IPS-NIHi7 (cell line): ENCODE results near the gene CS.
A peak's percentile ranks its signal among the peaks of the same experiment; 100 is the strongest.
"Not testable (repeated sequence)": the region's sequence is repeated elsewhere in the genome, so short reads cannot be mapped to it uniquely, and the experiment has no call there.

ENCODE experiments used
- DNase-seq: peaks from one replicate; pipeline ENCODE4 v3.0.0; 2012; ENCODE audit warnings: mixed read lengths; ENCODE audit errors: extremely low spot score

Gene CS

DNA sequence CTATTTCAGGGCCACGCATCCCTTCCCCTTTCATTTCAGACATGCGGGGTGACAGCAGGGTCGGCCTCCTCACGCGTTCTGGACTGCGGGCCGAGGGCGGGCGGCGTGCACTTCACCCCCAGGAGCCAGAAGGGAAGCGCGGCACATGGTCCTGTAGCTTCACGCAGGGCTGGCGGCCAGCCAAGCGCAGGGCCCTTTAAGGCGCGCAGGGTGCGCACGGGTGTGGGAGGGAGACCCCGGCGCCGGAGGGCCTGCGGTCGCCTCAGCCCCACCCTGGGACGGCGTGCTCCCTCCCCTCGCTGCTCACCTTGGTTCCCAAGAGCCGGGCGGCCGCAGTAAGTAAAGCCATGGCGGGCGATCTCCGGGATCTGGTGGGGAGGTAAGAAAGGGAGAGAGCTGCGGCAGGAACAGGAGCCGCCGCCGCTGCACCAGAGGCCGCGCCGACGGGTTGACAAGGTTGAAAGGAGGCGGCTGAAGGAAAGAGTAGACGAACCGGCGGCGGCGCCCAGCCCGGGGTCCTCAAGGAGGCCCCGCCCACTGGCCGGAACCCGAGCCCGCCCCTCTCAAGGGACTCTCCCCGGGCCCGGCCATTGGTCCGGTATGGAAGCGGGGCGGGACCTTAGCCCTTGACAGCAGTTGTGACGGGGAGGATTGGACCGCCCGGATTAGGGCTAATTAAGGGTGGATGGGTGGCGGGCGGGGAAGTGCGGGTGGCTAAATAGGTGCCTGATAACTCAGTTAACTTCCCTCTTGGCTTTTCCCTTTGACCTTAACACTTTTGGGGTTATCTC, at the start of gene CS:
Gene CS (minus strand): TSS at position 478 of the 791 bp plus-strand sequence. CDS start 129 bp downstream, at position 349.
- DNase-seq: peak; percentile 98

DNA sequence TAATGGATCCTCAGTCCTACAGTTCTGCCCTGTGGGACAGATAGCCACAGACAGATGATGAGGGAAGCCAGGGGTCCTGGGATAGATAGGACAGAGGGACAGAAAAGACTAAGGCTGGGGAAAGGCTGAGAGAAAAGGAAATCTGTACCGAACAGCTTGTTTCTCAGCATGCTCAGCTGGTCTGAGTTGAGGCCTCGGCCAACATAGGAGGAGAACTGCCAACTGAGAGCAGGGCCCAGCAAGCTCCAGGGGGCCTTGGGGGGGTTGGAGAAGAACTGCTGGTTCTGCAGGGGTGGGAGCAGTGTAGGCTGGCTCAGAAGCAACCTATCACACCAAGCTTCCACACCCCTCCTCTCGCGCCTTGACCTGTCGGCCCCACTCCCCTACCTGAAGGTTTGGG, 48.6 kb upstream of the CS start:
- DNase-seq: no peak

DNA sequence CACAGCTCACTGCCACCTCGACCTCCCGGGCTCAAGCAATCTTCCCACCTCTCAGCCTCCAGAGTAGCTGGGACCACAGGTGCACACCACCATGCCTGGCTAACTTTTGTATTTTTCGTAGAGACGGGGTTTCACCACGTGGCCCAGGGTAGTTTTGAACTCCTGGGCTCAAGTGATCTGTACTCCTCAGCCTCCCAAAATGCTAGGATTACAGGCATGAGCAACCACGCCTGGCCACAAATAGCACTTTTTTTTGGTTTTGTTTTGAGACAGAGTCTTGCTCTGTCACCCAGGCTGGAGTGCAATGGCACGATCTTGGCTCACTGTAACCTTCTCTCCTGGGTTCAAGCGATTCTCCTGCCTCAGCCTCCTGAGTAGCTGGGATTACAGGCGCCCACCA, 47.1 kb upstream of the CS start:
- not testable (repeated sequence) for DNase-seq

DNA sequence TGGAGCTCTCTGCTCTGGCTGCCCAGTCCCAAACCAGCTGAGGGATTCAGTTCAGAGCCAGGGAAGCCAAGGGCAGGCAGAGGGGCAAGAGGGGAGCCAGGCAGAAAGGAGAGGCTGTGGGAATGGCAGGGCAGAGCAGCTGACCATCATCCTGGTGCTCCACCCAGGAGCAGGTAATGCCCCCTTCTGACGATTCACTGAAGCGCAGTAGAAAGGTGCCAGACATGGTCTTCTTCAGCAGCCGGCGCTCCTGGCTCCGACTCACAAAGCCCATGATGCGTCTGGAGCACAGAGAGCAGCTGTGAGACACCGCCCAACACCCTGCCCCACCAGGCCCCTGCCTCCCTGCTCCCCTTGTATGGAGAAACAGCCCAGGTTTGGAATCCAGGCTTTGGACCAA, 46.5 kb upstream of the CS start:
- DNase-seq: peak; percentile 31

DNA sequence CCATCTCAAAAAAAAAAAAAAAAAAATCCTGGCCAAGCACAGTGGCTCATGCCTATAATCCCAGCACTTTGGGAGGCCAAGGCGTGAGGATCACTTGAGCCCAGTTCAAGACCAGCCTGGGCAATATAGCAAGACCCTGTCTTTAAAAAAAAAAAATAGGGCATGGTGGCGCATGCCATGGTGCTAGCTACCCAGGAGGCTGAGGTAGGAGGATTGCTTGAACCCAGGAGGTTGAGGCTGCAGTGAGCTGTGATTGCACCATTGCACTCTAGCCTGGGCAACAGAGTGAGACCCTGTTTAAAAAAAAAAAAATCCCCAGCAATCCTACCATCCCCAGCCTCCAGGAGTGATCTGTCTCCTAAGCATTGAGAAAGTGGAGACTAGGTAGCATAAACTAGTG, 42.2 kb upstream of the CS start:
- not testable (repeated sequence) for DNase-seq

DNA sequence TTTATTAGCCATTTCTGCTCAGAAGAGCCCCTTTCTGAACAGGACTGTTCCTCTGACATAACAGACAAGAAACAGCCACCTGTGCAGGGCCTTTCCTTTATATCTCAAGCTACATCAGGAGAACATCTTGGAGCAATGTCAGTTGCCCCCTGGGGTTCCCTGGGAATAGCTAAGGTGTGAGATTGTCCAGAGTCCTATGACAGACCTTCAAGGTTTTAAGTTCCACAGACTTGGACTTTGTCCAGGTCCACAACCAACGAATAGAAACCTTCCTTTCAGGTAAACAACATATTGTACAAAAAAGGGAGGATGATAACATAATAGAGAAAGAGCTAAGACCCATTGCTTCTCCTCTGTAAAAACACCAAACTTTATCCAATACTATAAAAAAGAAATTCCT, 41.5 kb upstream of the CS start:
- no peak for DNase-seq

DNA sequence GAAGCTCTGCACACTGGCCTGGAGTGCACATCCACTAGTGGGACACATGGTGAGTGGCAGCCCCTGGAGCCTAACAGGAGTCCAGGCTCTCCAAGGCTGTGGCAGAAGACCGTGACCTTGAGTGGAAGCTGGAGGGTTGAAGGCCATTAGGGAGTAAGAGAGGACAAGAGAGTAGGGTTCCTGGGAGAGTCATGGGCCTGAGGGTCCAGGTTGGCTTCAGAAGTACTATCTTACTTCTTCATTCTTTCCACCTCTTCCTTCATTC, 39.0 kb upstream of the CS start:
- no peak for DNase-seq

DNA sequence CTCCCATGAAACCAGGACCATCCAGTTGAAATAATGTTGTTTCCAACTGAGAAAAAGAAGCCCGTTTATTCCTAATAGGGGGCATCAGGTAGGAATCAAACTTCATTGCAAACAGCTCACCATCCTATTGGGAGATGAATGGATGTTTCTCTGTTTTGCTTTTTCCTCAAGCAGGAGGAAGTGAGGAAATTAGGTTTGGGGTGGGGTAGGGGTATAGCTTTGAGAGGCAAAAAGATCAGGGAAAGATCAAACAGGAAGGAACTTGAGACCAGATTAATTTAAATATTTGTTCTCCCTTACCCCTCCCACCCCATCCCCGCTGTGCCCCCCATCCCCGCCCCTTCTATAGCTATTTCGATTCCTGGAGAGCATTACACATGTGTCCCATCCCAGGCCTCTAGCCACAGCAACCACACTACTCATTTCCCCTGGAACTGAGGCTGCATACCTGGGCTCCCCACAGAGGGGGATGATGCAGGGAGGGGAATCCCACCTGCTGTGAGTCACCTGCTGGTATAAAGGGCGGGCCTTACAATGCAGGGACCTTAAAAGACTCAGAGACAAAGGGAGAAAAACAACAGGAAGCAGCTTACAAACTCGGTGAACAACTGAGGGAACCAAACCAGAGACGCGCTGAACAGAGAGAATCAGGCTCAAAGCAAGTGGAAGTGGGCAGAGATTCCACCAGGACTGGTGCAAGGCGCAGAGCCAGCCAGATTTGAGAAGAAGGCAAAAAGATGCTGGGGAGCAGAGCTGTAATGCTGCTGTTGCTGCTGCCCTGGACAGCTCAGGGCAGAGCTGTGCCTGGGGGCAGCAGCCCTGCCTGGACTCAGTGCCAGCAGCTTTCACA, 38.4 kb upstream of the CS start, which contains the start of gene IL23A:
Gene IL23A (plus strand): TSS at position 577 of the 850 bp plus-strand sequence. CDS start 161 bp downstream, at position 738.
- peak; percentile 60 for DNase-seq

DNA sequence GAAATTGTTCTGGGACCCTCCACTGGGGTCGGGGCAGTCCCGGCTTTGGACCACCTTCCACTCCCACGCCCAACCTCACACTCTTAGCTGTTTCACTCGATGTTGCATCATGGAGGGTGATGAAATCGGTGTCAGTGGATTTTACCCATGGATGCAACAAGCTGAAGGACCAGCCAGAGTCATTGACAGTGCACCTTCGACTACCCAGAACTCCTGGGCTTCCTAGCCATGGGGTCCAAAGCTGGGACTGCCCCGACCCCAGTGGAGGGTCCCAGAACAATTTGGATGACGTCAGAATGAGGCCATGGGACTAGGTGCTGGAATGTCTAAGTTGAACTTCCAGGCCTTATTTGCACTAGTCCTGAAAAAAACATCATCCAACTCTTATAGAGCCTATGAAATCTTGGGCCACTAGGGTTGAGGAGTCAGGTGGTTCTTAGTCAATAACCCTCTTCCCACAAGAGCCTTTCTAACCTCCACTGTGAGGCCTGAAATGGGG, 37.7 kb upstream of the CS start:
- DNase-seq: no peak

DNA sequence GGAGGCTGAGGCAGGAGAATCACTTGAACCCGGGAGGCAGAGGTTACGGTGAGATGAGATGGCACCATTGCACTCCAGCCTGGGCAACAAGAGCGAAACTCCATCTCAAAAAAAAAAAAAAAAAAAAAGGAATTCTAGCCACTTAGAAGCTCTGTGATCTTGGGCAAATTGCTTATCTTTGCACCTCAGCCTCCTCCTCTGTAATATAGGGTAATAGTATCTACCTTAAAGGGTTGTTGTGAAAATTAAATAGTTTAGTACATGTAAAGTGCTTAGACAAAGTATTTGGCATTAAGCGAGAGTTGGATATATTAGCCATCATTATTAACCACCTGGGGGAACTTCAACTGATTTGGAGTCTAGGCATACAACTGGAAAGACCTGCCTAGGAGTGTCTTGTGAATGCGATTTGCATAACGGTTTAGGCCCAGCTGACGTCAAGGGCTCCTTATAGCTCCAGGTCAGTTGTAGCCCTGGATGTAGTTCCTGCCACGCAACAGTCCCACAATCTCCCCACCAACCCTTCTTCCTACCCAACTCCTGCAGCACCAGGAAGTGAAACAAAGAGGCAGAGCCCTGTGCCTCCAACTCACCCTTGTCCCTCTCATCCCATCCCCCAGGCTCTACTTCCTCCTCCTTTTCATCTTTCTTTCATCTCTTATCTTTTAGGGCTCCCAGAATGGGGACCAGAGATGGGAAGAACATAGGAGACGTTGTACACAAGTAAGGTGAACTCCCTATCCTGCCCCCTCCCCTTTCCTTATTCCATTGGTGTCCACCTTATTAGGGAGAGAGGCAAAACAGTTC, 36.4 kb upstream of the CS start:
- DNase-seq: no peak

DNA sequence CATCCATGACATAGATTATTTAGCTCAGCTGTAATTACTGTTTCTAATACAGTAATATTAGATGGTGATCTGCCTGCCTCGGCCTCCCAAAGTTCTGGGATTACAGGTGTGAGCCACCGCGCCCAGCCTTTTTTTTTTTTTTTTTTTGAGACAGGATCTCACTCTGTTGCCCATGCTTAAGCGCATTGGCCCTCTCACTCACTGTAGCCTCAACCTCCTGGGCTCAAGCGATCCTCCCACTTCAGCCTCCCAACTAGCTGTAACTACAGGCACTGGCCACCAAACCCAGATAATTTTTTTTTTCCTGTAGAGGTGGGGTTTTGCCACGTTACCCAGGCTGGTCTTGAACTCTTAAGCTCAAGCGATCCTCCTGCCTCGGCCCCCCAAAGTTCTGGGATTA, 35.4 kb upstream of the CS start:
- not testable (repeated sequence) for DNase-seq

DNA sequence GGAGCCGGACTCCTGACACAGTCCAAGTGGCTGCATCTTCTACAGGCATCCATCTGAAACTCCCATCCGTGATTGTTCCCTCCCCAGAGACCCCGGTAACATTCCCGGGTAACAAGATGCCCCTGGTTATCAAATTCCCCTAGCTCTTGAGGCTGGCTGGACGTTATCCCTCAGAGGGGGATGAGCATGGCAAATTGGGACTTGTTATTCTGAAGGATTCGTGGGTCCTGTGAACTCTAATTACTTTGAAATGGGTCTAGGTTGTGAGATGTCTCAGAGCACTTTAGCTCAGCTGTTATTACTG, 34.3 kb upstream of the CS start:
- no peak for DNase-seq

DNA sequence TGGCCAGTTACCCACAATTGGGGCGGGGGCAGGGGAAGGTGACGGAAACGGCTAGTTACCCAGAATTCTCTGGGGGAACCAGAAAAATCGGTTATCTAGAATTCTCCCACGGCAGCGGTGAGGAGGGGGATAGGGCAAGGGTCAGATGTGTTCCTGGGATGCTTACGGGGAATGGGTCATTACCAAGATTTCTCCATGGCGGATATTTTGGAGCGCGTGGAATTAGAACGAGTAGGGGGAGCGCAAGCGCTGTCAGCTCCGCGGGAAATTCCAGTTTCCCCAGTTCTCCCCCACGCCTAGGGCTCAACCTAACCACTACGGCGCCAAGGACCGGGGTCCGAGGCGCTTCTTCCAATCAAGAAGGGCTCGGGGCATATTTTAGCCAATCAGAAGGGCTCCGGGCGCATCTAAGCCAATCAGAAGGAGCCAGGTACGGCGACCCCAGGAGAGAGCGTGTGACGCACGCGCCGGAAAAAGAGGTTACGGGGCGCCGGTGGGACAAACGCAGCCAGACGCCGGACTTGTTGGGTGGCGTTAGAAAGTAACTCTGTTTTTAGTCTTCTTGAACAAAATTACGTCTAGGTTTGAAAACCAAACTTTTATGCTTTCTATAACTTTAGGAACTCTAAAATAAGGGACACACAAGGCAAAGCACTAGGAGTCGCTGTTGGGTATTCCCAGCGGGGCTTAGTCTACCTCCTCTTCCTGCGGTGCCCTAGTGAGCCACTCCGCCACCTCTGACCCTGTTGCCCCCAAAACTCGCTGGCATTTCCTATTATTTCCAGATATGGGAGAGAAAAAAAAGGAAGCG, 33.8 kb upstream of the CS start, which contains the start of gene PAN2:
Gene PAN2 (minus strand): TSS at position 322 of the 811 bp plus-strand sequence. CDS start 906 bp downstream, outside the sequence.
- peak; percentile 100 for DNase-seq

DNA sequence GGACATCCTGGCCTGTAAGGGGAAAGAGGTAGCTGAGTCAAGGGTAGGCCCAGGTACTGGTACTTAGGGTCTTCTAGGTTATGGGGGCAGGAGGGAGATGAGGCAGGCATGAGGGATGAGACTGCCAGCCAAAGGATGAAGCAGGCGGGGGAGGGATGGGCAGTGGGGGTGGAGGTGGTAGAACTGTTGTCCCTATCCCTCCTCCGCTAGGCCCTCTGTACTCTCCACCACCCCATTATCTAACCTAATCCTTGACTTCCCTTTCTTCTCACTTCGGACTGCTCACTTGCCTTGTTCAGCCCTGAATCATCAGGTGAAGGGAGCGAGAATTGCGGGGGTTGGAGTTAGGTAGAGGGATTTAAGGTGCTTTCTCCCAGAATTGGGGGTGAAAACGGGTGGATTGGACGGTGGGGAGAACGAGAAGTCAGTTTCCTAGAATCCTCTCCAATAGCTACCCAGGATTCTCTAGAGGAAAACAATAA, 33.1 kb upstream of the CS start:
- DNase-seq: peak; percentile 25

DNA sequence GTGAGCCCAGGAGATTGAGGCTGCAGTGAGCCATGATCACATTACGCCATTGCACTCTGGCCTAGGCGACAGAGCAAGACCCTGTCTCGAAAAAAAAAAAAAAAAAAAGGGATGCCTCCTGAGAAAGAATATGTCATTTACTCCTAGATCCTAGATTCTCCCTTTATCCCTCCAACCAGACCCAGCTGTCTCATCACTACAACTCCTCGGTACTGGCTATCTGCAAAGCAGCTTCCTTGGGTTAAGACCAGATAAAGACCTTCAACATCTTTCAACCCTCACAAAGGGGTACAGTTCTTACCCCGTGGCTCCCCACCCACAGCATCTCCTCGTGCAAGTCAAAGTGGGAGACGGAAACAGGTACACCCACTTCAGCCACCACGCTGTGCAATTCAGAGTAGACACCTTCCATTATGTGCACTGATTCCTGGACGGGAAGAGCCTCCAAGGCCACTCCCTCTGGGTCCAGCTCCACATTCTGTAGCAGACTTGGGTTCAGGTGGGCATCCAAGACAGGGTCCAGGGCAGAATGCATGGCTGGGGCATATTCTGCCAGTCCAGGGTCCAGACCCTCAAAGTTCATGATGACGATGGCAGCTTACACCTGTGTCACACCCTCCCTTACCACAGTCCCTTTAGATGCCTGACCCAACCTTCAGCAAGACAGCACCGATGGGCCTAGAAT, 32.5 kb upstream of the CS start:
- DNase-seq: no peak

DNA sequence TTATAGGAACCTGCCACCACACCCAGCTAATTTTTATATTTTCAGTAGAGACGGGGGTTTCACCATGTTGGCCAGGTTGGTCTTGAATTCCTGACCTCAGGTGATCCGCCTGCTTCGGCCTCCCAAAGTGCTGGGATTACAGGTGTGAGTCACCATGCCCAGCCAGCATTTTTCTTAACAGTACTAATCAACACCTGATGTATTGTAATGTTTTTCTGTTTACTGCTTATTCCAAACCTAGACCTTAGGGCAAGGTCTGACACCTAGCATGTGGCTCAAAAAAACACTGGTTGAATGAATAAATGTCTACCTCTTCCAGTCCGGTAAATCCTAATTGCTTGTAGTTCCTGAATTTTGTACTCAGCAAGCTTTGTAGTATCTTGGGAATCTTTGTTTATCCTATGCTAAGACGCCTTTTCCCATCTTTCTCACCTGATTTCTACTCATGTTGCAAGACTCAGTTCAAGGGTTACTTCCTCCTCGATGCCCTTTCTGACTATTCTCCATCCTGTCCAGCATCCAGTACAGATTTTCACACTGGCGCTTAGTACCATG, 30.9 kb upstream of the CS start:
- no peak for DNase-seq

DNA sequence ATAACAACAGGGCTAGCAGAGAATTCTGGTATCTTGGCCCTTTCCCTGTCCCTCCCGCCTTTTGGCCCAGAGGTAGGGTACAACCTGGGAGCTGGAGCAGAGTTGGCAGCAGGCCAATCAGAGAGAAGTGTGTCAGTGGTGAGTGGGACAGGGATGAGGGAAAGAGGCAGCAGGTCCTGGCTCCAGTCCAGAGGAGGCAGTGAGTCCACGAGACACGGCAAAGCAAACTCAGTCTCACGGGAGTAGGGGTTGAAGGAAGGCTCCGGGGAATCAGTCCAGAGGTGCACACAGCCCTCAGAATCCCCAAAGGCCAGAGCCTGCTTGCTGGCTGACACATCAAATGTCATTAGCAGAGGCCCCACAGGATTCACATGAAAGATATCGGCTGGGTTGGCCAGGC, 26.4 kb upstream of the CS start:
- no peak for DNase-seq

DNA sequence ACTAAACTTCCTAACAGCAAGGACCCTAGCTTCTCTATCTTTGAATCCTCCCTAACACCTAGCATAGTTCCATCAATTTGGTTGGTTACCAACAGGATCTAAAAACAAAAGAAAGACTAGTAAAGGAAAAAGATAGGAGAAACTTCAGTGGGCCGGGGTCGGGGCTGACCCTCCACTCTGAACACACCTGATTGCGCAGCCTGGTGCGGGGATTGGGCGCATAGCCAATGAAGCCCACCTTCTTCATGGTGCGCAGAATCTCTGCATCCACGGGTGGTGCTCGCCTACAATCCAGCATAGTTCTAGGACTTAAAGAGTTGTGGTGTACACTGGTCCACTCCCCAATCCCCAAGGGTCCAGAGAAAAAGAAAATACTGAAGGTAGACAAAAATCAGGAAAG, 26.0 kb upstream of the CS start:
- DNase-seq: no peak

DNA sequence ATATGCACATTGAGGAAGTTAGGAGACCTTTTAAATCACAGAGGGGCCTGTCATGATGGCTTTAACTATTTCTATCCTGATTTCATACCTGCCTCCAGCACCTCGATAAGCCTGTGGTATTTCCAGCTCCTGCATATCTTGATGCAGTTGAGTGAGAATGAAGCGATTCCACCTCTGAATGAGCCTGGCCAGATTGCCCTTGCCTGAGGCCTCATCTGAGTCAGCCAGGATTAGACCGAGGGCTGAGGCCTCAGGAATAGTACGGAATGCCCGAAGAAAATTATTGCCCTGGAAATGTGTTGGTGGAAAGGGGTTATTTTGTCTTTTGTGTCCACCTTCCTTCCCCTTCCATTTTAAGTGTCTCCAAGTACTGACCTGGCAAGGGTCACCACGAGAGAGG, 24.1 kb upstream of the CS start:
- DNase-seq: no peak

DNA sequence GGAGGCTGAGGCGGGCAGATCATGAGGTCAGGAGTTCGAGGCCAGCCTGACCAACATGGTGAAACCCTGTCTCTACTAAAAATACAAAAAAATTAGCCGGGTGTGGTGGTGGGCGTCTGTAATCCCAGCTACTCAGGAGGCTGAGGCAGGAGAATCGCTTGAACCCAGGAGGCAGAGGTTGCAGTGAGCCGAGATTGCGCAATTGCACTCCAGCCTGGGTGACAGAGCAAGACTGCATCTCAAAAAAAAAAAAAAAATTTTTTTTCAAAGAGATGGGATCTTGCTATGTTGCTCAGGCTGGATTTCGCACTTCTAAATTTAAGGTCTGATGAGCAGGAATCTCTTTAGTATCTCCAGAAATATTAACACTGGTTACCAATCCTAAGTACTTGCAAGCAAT, 21.5 kb upstream of the CS start:
- not testable (repeated sequence) for DNase-seq
